Chondrocyte (in vitro differentiated cells): ENCODE measurements around the gene JAG2. TPM values are rescaled to one million over a fixed set of nuclear protein-coding genes. Genes with fewer than 3 reads are reported as not detected.
"Not testable (repeated sequence)": the region's sequence is repeated elsewhere in the genome, so short reads cannot be mapped to it uniquely, and the experiment has no call there.

Experiments
- DNase-seq: peaks from one replicate; pipeline ENCODE4 v3.0.0; 2021; ENCODE audit warnings: mixed read lengths, low spot score
- H3K27ac Mint-ChIP-seq: one replicate; pipeline ENCODE4 v1.8.0; 2021; ENCODE audit warnings: mild to moderate bottlenecking, moderate library complexity, mixed read lengths; ENCODE audit not compliant: unreplicated experiment
- H3K27me3 Mint-ChIP-seq: 2 replicates; pipeline ENCODE4 v1.8.0; 2021; ENCODE audit warnings: low read depth, mixed read lengths
- H3K36me3 Mint-ChIP-seq: 2 replicates; pipeline ENCODE4 v1.8.0; 2021; ENCODE audit warnings: low read depth, mixed read lengths
- H3K4me1 Mint-ChIP-seq: 2 replicates; pipeline ENCODE4 v1.8.0; 2021; ENCODE audit warnings: low read depth, mild to moderate bottlenecking, mixed read lengths
- H3K4me3 Mint-ChIP-seq: one replicate; pipeline ENCODE4 v1.8.0; 2021; ENCODE audit warnings: mild to moderate bottlenecking, moderate library complexity, mixed read lengths; ENCODE audit not compliant: unreplicated experiment
- H3K9me3 Mint-ChIP-seq: 2 replicates; pipeline ENCODE4 v1.8.0; 2021; ENCODE audit warnings: low read depth, mixed read lengths
- CTCF ChIP-seq: fragments of 200-600 bp; sonication (generic); IDR thresholded peaks from 2 replicates; pipeline ENCODE4 v1.5.0; 2021; ENCODE audit warnings: antibody characterized with exemption, mild to moderate bottlenecking, moderate library complexity
- total RNA-seq: library from RNA; stranded (reverse); gene quantifications from 3 replicates; pipeline ENCODE4 v1.2.1, GENCODE V29; 2021

JAG2 gene
- total RNA-seq, 1 donor from 2014 or later = 18.2 TPM

- no peak for DNase-seq
- Mint-ChIP-seq H3K36me3 (peaks cover 6% of the 10 kb centered on the region), H3K27ac (no peak overlapping the region), H3K9me3 (peaks cover 24% of the 10 kb centered on the region), H3K27me3 (peaks cover 56% of the 10 kb centered on the region), H3K4me1 (no peaks in the 10 kb centered on the region), H3K4me3 (no peak overlapping the region)
- no peak for TF ChIP-seq CTCF
Measured at GRCh38 chr14:105117710-105118385, 50.7 kb downstream of the JAG2 start.

GRCh38 chr14:105117257-105117646 is 51.3 kb downstream of the JAG2 start:
- H3K36me3 Mint-ChIP-seq = peaks cover 5% of the 10 kb centered on the region
- no peak for TF ChIP-seq CTCF
- H3K4me3 Mint-ChIP-seq = no peak overlapping the region
- no peak for DNase-seq
- H3K4me1 Mint-ChIP-seq = no peaks in the 10 kb centered on the region
- no peak overlapping the region for H3K27ac Mint-ChIP-seq
- peaks cover 52% of the 10 kb centered on the region for H3K27me3 Mint-ChIP-seq
- peaks cover 18% of the 10 kb centered on the region for H3K9me3 Mint-ChIP-seq

GRCh38 chr14:105116451-105117256 is 51.9 kb downstream of the JAG2 start:
- Mint-ChIP-seq H3K27ac (no peak overlapping the region), H3K9me3 (peaks cover 13% of the 10 kb centered on the region), H3K27me3 (peaks cover 47% of the 10 kb centered on the region), H3K36me3 (peaks cover 3% of the 10 kb centered on the region), H3K4me3 (no peak overlapping the region), H3K4me1 (no peaks in the 10 kb centered on the region)
- TF ChIP-seq CTCF = no peak
- no peak for DNase-seq

DNA sequence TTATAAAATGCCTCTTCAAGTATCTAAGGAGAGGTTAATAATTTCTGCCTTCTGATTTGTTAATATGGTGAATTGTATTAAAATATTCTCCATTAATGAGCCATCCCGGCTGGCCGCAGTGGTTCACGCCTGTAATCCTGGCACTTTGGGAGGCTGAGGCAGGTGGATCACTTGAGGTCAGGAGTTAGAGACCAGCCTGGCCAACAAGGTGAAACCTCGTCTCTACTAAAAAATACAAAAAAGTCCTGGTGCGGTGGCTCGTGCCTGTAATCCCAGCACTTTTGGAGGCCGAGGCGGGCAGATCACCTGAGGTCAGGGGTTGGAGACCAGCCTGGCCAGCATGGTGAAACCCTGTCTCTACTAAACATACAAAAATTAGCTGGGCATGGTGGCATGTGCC is 59.3 kb downstream of the JAG2 start:
- not testable (repeated sequence) for H3K4me1 Mint-ChIP-seq, H3K36me3 Mint-ChIP-seq, H3K4me3 Mint-ChIP-seq, H3K9me3 Mint-ChIP-seq, H3K27ac Mint-ChIP-seq, DNase-seq
- peaks cover 35% of the 10 kb centered on the region for H3K27me3 Mint-ChIP-seq

GRCh38 chr14:105108516-105108864 is 60.1 kb downstream of the JAG2 start:
- no peak overlapping the region for H3K27ac Mint-ChIP-seq
- peaks cover 9% of the 10 kb centered on the region for H3K36me3 Mint-ChIP-seq
- no peak overlapping the region for H3K4me3 Mint-ChIP-seq
- peaks cover 41% of the 10 kb centered on the region for H3K27me3 Mint-ChIP-seq
- no peak for TF ChIP-seq CTCF
- peaks cover 6% of the 10 kb centered on the region for H3K9me3 Mint-ChIP-seq
- DNase-seq = no peak
- no peaks in the 10 kb centered on the region for H3K4me1 Mint-ChIP-seq
